Posterior vena cava (tissue), 2 donors: ENCODE results near the gene IPO13. TPM values are rescaled to one million over a fixed set of nuclear protein-coding genes. Genes with fewer than 3 reads are reported as not detected.

ENCODE experiments used
- DNase-seq: peaks from one replicate; pipeline ENCODE4 v3.0.0-alpha.2; 2020; ENCODE audit warnings: low spot score
- intact Hi-C, 2 donors: fragments of 100-400 bp; cut with DNase I; formaldehyde crosslinking; loops; one replicate each; pipeline versions ENCODE4 v1.14.1 to v1.14.2; 2022 to 2023
- long read RNA-seq, 2 donors: library from polyadenylated mRNA; unstranded; transcript quantifications; one replicate each; pipeline ENCODE4 v2.0.0, GENCODE V29; 2020 to 2021
- total RNA-seq, 2 donors: library from RNA; stranded (reverse); fragmentation: NEBNext Ultra II Directional; extraction: Animal tissue kit (Norgen Biotek cat#: 25700); gene quantifications; one replicate each; pipeline ENCODE4 v1.2.1, GENCODE V29; 2021
- donor health status: DM: yes; HTN: yes; CAD: no.
- donor health status: DM: yes; HTN: yes; CAD: no.

The IPO13 gene, protein sequence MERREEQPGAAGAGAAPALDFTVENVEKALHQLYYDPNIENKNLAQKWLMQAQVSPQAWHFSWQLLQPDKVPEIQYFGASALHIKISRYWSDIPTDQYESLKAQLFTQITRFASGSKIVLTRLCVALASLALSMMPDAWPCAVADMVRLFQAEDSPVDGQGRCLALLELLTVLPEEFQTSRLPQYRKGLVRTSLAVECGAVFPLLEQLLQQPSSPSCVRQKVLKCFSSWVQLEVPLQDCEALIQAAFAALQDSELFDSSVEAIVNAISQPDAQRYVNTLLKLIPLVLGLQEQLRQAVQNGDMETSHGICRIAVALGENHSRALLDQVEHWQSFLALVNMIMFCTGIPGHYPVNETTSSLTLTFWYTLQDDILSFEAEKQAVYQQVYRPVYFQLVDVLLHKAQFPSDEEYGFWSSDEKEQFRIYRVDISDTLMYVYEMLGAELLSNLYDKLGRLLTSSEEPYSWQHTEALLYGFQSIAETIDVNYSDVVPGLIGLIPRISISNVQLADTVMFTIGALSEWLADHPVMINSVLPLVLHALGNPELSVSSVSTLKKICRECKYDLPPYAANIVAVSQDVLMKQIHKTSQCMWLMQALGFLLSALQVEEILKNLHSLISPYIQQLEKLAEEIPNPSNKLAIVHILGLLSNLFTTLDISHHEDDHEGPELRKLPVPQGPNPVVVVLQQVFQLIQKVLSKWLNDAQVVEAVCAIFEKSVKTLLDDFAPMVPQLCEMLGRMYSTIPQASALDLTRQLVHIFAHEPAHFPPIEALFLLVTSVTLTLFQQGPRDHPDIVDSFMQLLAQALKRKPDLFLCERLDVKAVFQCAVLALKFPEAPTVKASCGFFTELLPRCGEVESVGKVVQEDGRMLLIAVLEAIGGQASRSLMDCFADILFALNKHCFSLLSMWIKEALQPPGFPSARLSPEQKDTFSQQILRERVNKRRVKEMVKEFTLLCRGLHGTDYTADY
- 10 to 100 TPM; 20.4 to 21.8 TPM for total RNA-seq
- long read RNA-seq, donor 1, partial matches to known transcripts = 2 of 2 reads
- long read RNA-seq, donor 1, other reads (novel, unspliced or antisense) = 0 of 2 reads
- long read RNA-seq, donor 2, partial matches to known transcripts = 12 of 14 reads
- long read RNA-seq, donor 2, other reads (novel, unspliced or antisense) = 0 of 14 reads

GRCh38 chr1:43946236-43947060 is at the start of gene IPO13:
TSS of gene IPO13 (plus strand) at chr1:43946950. CDS start at chr1:43947601, 651 bp downstream.
- peak; percentile 99 for DNase-seq
- intact Hi-C loops = no loop called here

DNA sequence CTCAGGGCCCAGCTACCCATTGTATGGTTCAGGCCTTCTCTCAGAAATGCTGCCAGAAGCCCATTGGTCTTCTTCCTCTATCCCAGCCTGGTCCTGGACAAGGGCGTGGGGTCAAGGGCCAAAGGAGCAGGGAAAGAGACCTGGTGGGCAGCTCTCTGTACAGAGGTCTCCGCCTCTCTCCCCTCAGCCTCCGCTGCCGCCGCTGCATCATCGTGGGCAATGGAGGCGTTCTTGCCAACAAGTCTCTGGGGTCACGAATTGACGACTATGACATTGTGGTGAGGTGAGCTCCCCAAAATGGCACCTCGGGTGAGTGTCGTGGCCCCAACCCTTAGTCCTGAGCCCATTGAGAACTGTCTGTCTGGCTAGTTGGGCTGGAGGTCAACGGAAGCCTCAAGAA is 47.8 kb upstream of the IPO13 start:
- DNase-seq = no peak
- intact Hi-C loops = no loop called here

GRCh38 chr1:43900386-43900785 is 46.4 kb upstream of the IPO13 start:
- no peak for DNase-seq
- intact Hi-C loops = no loop called here

DNA sequence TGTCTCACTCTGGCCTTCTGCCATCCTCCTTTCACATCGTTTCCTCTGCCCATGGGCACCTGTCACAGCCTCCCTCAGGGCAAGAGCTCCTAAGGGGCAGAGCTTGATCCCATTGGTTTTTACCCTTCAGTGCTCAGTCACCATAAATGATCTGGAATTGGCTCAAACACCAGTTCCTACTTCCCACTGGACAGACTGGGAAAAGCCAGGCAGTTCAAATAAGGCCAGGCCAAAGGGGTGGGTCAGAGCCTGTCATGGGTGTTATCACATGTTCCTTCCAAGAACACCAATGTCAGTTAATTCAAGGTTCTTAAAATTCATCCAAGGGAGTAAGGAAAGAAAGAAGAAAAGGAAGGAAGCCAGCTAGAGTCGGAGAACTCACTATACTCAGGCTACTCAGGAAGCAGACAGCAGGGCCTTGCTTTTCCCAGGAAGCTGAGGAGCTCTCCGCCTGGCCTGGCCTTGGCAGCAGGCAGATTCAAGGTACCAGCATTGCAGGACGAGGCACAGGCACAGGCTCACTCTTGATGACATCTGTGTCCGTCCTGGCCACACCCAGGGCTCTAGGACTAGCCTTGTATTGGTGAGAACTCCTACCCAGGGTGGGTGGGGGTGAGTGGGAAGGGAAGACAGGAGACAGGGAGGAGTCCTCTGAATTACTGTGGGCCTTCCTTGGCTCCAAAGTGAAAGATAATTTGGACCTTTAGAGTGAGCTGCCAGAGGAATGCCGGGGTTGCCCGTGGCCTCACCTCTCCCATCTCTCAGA is 45.4 kb upstream of the IPO13 start:
- DNase-seq = no peak
- intact Hi-C loops = no loop called here

DNA sequence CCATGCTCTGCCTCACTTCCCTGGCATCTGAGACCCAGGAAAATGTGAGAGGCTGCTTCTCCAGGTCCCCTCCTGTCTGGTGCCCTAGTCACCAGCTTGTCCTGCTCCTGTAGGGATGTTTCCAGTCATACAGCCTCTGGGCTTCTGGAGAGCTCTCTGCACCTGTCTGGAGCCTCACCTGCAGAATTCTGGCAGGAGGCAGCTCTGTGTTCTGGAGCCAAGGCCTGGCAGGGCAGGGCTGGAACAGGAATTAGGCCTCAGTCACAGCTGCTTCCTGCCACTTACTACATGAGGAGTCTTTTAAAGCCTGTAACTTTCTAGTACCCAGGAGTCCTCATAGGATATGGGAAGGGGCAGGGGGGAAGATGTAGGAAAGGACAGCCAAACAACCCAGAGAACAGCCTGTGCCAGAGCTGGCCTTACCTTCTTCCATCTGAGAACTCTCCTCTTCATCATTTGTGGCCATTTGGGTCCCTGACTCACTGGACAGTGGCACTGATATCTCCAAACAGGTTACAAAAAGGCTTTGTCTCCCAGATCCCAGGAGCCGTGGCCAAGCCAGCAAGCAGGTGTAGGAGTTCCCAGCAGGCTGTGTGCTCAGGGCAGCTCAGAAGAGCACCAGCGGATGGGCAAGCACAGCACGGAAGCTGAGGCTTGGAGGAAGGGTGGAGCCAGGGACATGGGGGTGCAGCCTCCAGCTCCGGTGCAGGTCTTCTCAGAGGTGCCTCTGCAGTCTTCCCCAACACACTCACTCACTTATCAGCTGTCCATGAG is 44.5 kb upstream of the IPO13 start:
- DNase-seq = no peak
- intact Hi-C loops = no loop called here

- no peak for DNase-seq
- intact Hi-C loops = no loop called here
Measured at GRCh38 chr1:43904660-43905551, 41.8 kb upstream of the IPO13 start.

DNA sequence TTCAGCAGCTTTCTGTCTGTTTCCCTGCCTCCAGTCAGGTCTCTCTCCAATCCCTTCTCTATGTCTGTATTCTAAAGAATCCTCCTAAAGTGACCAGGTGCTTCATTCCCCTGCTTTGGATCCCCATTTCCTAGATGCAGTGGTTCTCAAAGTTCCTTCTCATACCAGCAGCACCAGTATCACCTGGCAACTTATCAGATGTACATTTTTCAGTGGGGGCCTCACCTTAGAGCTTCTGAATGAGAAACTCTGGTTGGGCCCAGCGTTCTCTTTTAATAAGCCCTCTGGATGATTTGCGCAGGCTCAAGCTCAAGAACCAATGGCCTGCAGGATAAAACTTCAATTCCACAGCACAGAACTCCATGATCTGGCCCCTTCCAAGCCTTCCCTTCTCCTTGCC is 38.5 kb upstream of the IPO13 start:
- intact Hi-C loops = no loop called here
- no peak for DNase-seq

DNA sequence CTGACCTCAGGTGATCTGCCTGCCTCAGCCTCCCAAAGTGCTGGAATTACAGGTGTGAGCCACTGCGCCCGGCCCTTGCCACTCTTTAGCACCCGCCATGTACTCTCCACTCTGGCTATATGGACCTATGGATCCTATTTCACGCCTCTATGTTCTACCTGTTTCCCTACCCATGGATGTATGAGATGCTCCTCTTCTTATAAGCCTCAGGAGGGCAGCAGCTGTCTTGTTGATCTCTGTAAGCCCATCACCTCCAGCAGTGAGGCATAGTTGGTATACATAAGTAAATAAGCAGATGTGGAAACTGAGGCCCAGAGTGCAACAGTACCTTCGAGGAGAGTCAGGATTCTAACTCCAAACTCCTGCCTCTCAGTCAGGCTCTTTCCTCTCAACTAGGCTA is 37.9 kb upstream of the IPO13 start:
- no peak for DNase-seq
- intact Hi-C loops = no loop called here

DNA sequence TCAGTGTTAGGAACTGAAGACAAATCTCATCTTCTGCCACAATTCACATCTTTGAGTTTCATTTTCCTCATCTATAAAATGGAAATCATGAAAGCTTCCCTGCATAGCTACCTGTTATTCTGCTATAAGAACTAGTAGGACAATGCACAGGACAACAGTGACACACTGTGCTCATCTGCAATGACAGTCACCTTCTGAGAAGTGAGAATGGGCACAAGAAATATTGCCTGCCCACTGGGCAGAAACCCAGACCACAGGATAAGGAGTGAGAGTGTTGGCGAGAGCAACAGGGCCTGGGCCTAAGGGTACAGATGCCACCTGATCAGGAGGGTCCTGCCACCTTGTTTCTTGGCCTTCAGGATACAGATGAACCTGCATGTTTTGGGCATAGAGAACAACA is 36.4 kb upstream of the IPO13 start:
- intact Hi-C loops = no loop called here
- DNase-seq = no peak

- intact Hi-C loops = no loop called here
- DNase-seq = peak; percentile 76
Measured at GRCh38 chr1:43912607-43913006, 34.1 kb upstream of the IPO13 start.

DNA sequence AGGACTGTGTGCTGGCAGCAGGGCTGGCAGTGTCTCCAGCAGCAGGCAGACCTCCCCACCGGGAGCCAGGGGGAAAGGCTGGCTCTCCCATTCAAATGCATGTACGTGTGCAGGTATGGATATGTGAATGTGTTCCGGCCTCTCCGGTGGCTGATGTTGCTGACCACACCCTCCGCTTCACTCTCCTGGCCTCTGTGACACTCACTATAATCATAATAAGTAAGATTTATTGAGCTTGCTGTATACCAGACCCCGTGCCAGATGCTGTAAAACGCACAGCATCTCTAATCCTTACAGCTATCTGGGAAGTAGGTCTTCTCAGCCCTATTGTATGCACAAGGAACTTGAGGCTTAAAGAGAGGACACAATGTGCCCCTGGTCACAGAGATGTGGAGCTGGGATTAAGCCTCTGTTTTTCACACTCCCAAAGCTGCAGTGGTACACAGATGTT is 33.7 kb upstream of the IPO13 start:
- intact Hi-C loops = no loop called here
- no peak for DNase-seq

- DNase-seq = peak; percentile 24
- intact Hi-C loops = no loop called here
Measured at GRCh38 chr1:43913666-43914360, 32.9 kb upstream of the IPO13 start.

DNA sequence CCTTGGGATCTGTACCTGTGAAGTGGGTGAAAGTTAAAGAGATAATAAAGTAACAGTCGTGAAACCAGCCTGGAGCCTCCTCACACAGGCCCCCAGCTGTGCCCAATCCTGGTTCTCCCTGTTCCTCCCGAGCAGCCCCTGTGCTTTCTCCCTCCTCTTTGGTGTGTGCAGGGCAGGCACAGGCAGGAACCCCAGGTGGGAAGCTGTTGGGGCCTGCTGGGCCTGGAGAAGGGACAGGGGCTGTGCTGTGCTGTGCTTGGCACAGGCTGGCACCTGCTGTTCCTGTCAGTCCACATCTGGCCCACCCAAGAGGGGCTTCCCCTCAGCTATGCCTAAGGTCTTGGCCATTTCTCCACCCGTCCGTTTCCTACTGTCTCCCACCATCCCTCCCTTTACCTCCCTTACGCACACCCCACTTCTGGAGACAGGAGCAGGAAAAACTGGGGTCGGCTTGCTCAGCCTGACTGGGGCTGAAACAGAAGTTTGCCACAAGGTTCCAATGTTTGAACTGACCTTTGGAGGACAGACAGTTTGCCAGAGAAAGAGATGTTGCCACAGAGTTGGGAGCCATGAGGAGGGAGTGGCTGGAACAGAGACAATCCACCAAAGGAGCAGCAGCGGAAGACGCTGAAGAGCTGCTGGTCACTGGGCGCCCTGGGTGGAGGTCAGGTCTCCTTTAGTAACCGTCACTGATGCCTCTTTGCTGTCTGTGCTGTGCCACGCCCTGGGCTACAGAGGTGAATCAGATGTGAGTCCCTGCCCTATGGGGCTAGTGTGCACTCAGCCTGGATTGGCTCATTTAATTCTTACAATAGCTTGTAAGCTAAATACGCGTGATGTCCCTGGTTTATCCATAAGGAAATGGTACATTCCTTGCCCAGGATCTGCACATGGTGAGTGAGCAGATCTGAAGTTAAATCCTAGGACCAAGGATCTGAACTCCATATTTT is 31.9 kb upstream of the IPO13 start:
- intact Hi-C loops = no loop called here
- peak; percentile 50 for DNase-seq

DNA sequence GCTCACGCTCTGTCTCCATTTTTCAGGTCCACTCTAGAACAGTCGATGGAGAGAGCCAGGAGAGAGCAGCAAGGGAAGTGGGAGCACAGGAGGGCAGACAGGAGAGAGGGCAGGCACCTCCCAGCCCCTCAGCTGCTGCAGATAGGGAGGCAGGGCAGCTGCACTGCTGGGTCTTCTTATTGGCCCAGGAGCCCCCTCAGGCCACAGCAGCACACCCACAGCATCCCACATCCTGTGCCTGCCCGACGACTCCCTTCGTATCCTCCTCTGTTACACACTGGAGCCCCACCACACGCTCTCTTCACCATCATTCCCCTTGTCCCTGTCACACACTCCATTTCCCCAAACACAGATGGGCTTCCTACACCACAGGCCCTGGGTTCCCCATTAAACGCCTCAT is 26.8 kb upstream of the IPO13 start:
- DNase-seq = no peak
- intact Hi-C loops = no loop called here

DNA sequence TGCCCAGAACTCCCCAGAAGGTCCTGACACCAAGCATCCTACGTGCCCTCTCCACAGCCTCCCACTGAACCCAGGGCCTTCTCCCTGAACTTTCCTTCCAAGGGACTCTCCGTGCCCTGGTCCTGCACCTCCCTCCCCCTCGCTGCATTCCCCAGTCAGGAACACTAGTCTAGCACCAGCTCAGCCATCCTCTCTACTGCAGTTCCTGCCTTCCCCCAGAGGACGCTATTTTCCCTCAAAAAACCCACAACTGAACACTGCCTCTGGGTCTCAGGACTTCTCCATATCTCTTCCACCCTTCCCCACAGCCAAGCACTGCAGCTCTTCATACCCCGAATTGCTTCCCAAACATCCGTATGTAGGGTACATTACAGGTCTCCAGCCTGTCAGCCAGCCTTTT is 25.7 kb upstream of the IPO13 start:
- intact Hi-C loops = no loop called here

More for the DNA sequence above, 25.7 kb upstream of the IPO13 start:
- DNase-seq = no peak
